ENCODE data around the gene STX16.

Gene STX16

GRCh38 chr20:58667975-58668374 lies 16.9 kb downstream of the STX16 start:
- no peak for TF ChIP-seq SPI1 (IDR thresholded peaks at IDR 0.05; ENCODE audit: borderline replicate concordance, low read depth)
- no peak for TF ChIP-seq POLR2AphosphoS5 (IDR thresholded peaks at IDR 0.05; ENCODE audit: low read depth)
- TF ChIP-seq REST (IDR thresholded peaks at IDR 0.05; ENCODE audit: insufficient replicate concordance, low read depth), result no peak
- no peak for TF ChIP-seq CTCF (IDR thresholded peaks at IDR 0.05; ENCODE audit: insufficient read depth, low read length)
- TF ChIP-seq GABPA (IDR thresholded peaks at IDR 0.05; ENCODE audit: low read depth), result no peak
- DNase-seq (ENCODE audit: low read depth in 1 of 2, low spot score in 1 of 2), result no peak
- Histone ChIP-seq H3K4me3 (replicated peaks; ENCODE audit: insufficient read depth, low read length) (no peak overlapping the region), H3K27me3 (ENCODE audit: insufficient read depth, poor library complexity, severe bottlenecking) (no peaks in the 10 kb centered on the region), H3K27ac (replicated peaks) (no peak overlapping the region)

- no peaks in the 10 kb centered on the region for H3K27me3 ChIP-seq (ENCODE audit: insufficient read depth, poor library complexity, severe bottlenecking)
- H3K27ac ChIP-seq (replicated peaks), result no peak overlapping the region
- H3K4me3 ChIP-seq (replicated peaks; ENCODE audit: insufficient read depth, low read length), result no peak overlapping the region
- TF ChIP-seq POLR2AphosphoS5 (IDR thresholded peaks at IDR 0.05; ENCODE audit: low read depth) (no peak), REST (IDR thresholded peaks at IDR 0.05; ENCODE audit: insufficient replicate concordance, low read depth) (no peak), GABPA (IDR thresholded peaks at IDR 0.05; ENCODE audit: low read depth) (no peak), SPI1 (IDR thresholded peaks at IDR 0.05; ENCODE audit: borderline replicate concordance, low read depth) (no peak), CTCF (IDR thresholded peaks at IDR 0.05; ENCODE audit: insufficient read depth, low read length) (no peak)
- DNase-seq (ENCODE audit: low read depth in 1 of 2, low spot score in 1 of 2), result no peak
Observed at GRCh38 chr20:58668901-58669286, 17.8 kb downstream of the STX16 start.

- H3K27ac ChIP-seq (replicated peaks), result no peak overlapping the region
Observed at GRCh38 chr20:58669287-58670006, 18.4 kb downstream of the STX16 start.

More at GRCh38 chr20:58669287-58670006, 18.4 kb downstream of the STX16 start:
- no peak for DNase-seq (ENCODE audit: low read depth in 1 of 2, low spot score in 1 of 2)
- H3K27me3 ChIP-seq (ENCODE audit: insufficient read depth, poor library complexity, severe bottlenecking), result no peaks in the 10 kb centered on the region
- H3K4me3 ChIP-seq (replicated peaks; ENCODE audit: insufficient read depth, low read length), result no peak overlapping the region
- no peak for TF ChIP-seq REST (IDR thresholded peaks at IDR 0.05; ENCODE audit: insufficient replicate concordance, low read depth)
- TF ChIP-seq GABPA (IDR thresholded peaks at IDR 0.05; ENCODE audit: low read depth), result no peak
- TF ChIP-seq CTCF (IDR thresholded peaks at IDR 0.05; ENCODE audit: insufficient read depth, low read length), result no peak
- TF ChIP-seq SPI1 (IDR thresholded peaks at IDR 0.05; ENCODE audit: borderline replicate concordance, low read depth), result no peak
- TF ChIP-seq POLR2AphosphoS5 (IDR thresholded peaks at IDR 0.05; ENCODE audit: low read depth), result no peak

Data from HL-60 (cell line).